ENCODE data around the gene ZSWIM4.

GRCh38 chr19:13872695-13873389 is 77.6 kb downstream of the ZSWIM4 start:
- no peak for TF ChIP-seq EZH2 (IDR thresholded peaks at IDR 0.05; ENCODE audit: low read depth, unreplicated experiment)
- no peak; the same call in 1 of the 2 replicates for TF ChIP-seq POLR2AphosphoS5 (IDR thresholded peaks at IDR 0.05; ENCODE audit: low read depth)
- no peak for TF ChIP-seq EZH2phosphoT487 (IDR thresholded peaks at IDR 0.05; ENCODE audit: unreplicated experiment)
- peak in 1 of 2 experiments; percentile 64; a peak in 3 of 4 replicates for TF ChIP-seq CTCF (conservative IDR thresholded peaks at IDR 0.05; ENCODE audit: low read depth in 2 of 2)
- TF ChIP-seq ZNF114 (CRISPR knock-in tag; IDR thresholded peaks at IDR 0.05), result no peak
- no peak for TF ChIP-seq REST (IDR thresholded peaks at IDR 0.05; ENCODE audit: unreplicated experiment)
- no peak for TF ChIP-seq CREB1 (CRISPR knock-in tag; IDR thresholded peaks at IDR 0.05; ENCODE audit: low read depth)
- TF ChIP-seq NANOG (IDR thresholded peaks at IDR 0.05; ENCODE audit: borderline replicate concordance), result no peak

Measured in GM23338 (cell line).